Heart right ventricle (tissue), 16 donors: Measurements from ENCODE around the gene FCMR. TPM values are rescaled to one million over a fixed set of nuclear protein-coding genes. Genes with fewer than 3 reads are reported as not detected.

ENCODE experiments used
- ATAC-seq, 8 donors: fragments of 200-7000 bp; cut with Tn5 transposase; one replicate each; pipeline ENCODE4 v1.9.1; 2020; ENCODE audit warnings: mild to moderate bottlenecking in 8 of 8, moderate library complexity in 8 of 8, moderate number of reproducible peaks in 1 of 8
- DNase-seq, 2 donors: peaks; one replicate each; pipeline ENCODE4 v3.0.0-alpha.2; 2020
- H3K27ac ChIP-seq, 10 donors: fragments of 200-600 bp; sonication (generic) in 2 of 10; one replicate each; pipeline versions ENCODE4 v1.5.0 to v1.8.0; 2020 to 2022; ENCODE audit warnings: mild to moderate bottlenecking in 3 of 10
- H3K27me3 ChIP-seq, 7 donors: fragments of 200-600 bp; one replicate each; pipeline ENCODE4 v1.8.0; 2021 to 2022; ENCODE audit warnings: mild to moderate bottlenecking in 2 of 7
- H3K36me3 ChIP-seq, 9 donors: fragments of 200-600 bp; sonication (generic) in 1 of 9; one replicate each; pipeline versions ENCODE4 v1.5.0 to v1.8.0; 2020 to 2022; ENCODE audit warnings: mild to moderate bottlenecking in 2 of 9
- H3K4me1 ChIP-seq, 9 donors: fragments of 200-600 bp; sonication (generic) in 1 of 9; one replicate each; pipeline versions ENCODE4 v1.5.0 to v1.8.0; 2020 to 2022; ENCODE audit warnings: mild to moderate bottlenecking in 4 of 9
- H3K4me3 ChIP-seq, 10 donors: fragments of 200-600 bp; sonication (generic) in 2 of 10; one replicate each; pipeline versions ENCODE4 v1.5.0 to v1.8.0; 2020 to 2022; ENCODE audit warnings: mild to moderate bottlenecking in 7 of 10, moderate library complexity in 2 of 10
- H3K9me3 ChIP-seq, 11 donors: fragments of 200-600 bp in 10 of 11; sonication (generic) in 2 of 11; one replicate each; pipeline versions ENCODE4 v1.5.0 to v1.8.0; 2013 to 2022; ENCODE audit warnings: mild to moderate bottlenecking in 2 of 11, control low read depth in 1 of 11, moderate library complexity in 1 of 11
- WGBS, 2 donors: extraction: QIAGEN DNeasy Blood & Tissue Kit; methylation state at CpG; one replicate each; pipeline ENCODE4 v1.1.7; 2013; ENCODE audit warnings: inconsistent platforms in 1 of 2; 5-methylcytosine and 5-hydroxymethylcytosine counted together
- intact Hi-C, 10 donors: fragments of 100-400 bp; cut with DNase I; formaldehyde crosslinking; loops; one replicate each; pipeline versions ENCODE4 v1.11.1 to v1.14.2; 2022
- polyA plus RNA-seq, 2 donors: library from polyadenylated mRNA; stranded (reverse); fragments of 200-250 nt; gene quantifications; one replicate each; pipeline ENCODE4 v1.2.3, GENCODE V29; 2013
- total RNA-seq, 10 donors: library from RNA; stranded (reverse); fragmentation: NEBNext Ultra II Directional in 3 of 10; extraction: Animal tissue kit (Norgen Biotek cat#: 25700) in 3 of 10; gene quantifications; one replicate each; pipeline versions ENCODE4 v1.2.1 to v1.2.4, GENCODE V29; 2021 to 2023
- TF ChIP-seq, protein P1 (sequence below), 9 donors: fragments of 200-600 bp; sonication (generic) in 2 of 9; IDR thresholded peaks; one replicate each; pipeline versions ENCODE4 v1.5.0 to v1.8.0; 2021 to 2022; ENCODE audit warnings: antibody characterized with exemption in 9 of 9, mild to moderate bottlenecking in 5 of 9, moderate library complexity in 1 of 9
- donor health status: Arrhythmogenic right ventricular cardiomyopathy.
- donor health status: ischemic (EF 13 %, LVEDD 7.1; RV severe dilation, severe dysfunction).
- donor health status: healthy with polysubstance abuse.
- donor health status: DM: no; HTN: yes; CAD: no.
- donor health status: DM: no; HTN: no; CAD: no.
- donor health status: ischemic (EF 25% LVEDD 6.9; RV normal size, moderate dysfunction).
- donor health status: ischemic (EF 25% LVEDD 5.7; RV mildly dilated, moderate dysfunction).
- donor health status: healthy.
- donor health status: DM: yes; HTN: yes; CAD: no.
- donor health status: Ischemic cardiomyopathy.
- donor health status: ischemic (EF 35%, LVEDD 5.7; RV mildly dilated, moderate dysfunction).
- donor health status: nonischemic (EF 11% LVEDD 7.7; RV severe dilation, severe dysfunction).
- donor health status: DM: yes; HTN: yes; CAD: no.
- donor health status: PGD.
- donor health status: ischemic (EF 29% LVEDD 5.4; RV normal size, mild dysfunction).
- donor health status: nonischemic (EF 23%, LVEDD 6.1; RV moderate dilation, normal function).

FCMR gene
- total and polyA plus RNA-seq, 12 donors = 0.37 to 13.4 (median 3.5) TPM

DNA sequence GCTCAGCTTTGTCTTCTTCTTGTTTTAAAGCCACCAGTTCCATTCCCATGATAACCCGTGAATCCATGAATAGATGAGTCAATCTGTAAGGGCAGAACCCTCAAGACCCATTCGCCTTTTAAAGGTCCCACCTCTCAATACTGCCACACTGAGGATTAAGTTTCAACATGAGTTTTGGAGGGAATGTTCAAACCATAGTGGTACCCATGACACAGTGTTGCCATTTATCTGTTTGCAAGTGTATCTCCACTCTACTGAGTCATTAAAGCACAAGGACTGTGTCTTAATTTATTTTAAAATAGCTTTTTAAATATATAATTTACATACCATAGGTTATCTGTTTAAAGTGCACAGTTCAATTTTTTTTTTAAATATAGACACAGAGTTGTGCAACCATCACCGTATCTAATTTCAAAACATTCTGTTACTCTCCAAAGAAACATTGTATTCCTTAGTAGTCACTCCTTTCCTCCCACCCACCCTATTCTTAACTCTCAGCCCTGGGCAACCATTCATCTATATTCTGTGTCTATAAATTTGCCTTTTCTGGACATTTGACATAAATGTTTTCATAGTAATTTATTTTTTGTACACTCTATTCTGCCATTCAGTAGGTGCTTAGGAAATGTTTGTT lies 29.3 kb downstream of the FCMR start:
- Histone ChIP-seq H3K27ac (no peak overlapping the region), H3K4me1 (peaks cover 0 to 23% (median 8%) of the 10 kb centered on the region in 9 donors), H3K4me3 (no peak overlapping the region), H3K27me3 (peaks cover 0 to 12% (median under 1%) of the 10 kb centered on the region in 7 donors), H3K36me3 (no peaks in the 10 kb centered on the region), H3K9me3 (no peaks in the 10 kb centered on the region)
- DNase-seq = no peak
- ATAC-seq = no peak
- intact Hi-C loops = no loop called here
- TF ChIP-seq, protein P1, sequence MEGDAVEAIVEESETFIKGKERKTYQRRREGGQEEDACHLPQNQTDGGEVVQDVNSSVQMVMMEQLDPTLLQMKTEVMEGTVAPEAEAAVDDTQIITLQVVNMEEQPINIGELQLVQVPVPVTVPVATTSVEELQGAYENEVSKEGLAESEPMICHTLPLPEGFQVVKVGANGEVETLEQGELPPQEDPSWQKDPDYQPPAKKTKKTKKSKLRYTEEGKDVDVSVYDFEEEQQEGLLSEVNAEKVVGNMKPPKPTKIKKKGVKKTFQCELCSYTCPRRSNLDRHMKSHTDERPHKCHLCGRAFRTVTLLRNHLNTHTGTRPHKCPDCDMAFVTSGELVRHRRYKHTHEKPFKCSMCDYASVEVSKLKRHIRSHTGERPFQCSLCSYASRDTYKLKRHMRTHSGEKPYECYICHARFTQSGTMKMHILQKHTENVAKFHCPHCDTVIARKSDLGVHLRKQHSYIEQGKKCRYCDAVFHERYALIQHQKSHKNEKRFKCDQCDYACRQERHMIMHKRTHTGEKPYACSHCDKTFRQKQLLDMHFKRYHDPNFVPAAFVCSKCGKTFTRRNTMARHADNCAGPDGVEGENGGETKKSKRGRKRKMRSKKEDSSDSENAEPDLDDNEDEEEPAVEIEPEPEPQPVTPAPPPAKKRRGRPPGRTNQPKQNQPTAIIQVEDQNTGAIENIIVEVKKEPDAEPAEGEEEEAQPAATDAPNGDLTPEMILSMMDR (IDR thresholded peaks at IDR 0.05) = no peak
- 83 to 89% methylated on average over 3 of the region's 3 CpGs for WGBS, 2 donors

DNA sequence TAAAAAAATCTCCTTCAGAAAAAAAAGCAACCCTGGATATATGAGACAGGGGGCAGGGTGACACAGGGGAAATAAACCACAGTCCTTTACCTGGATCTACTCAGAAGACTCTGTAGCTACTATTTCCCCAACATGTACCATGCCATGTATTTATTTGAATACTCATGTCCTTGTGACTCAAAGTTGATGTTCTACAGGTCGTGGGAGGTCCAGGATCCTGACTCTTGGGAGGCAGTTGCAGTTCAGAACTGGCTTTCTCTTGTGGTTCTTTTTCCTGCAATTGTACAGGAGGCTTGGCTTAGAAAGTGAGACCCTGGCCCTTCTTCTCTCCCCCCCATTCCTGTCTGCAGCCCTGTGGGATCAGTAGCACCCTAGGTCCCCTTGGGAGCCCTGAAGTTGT lies 30.3 kb downstream of the FCMR start:
- WGBS, 2 donors = 73 to 88% methylated on average over 1 of the region's 1 CpG
- Histone ChIP-seq H3K4me3 (no peak overlapping the region), H3K27me3 (peaks cover 0 to 20% (median 4%) of the 10 kb centered on the region in 7 donors), H3K9me3 (no peaks in the 10 kb centered on the region), H3K4me1 (peaks cover 0 to 23% (median 8%) of the 10 kb centered on the region in 9 donors), H3K36me3 (no peaks in the 10 kb centered on the region), H3K27ac (peak overlapping the region in 1 of 10 donors; percentile 50)
- DNase-seq = no peak
- intact Hi-C loops = no loop called here
- ATAC-seq = no peak
- TF ChIP-seq, protein P1 (IDR thresholded peaks at IDR 0.05) = no peak

DNA sequence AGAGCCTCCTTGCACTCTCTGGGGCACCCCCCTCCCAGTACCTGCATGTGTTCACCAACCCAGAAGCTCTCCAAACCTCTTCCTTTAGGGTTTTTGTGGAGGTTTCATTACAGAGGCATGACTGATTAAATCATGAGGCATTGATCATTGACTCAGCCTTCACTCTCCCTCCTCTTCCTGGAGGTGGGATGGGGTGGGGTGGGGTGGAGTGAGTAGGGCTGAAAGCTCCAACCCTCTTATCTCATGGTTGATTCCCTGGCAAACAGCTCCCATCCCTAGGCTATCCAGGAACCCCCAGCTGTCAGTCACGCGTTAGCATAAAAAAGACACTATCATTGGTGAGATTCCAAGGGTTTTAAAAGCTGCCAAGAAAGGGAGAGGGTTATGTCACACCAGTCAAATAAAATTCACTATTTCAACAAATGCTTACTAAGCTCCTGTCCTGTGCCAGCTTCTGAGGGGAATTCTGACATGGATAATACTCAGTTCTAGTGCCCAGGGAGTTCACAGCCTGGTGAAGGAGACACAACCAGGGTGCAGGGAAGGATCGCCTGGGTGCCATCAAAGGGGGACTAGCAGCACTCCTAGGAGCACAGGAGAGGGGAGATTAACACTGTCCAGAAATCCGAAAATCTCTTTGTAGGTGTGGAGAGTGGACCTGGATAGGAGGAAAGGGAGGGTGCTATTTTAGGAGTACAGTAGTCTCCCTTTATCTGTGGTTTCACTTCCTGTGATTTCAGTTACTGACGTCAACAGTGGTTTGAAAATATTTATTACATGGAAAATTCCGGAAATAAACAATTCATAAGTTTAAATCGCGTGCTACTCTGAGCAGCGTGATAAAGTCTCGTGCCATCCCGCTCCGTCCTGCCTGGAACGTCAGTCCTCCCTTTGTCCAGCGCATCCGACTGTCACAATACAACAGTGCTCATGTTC lies 31.3 kb downstream of the FCMR start:
- ATAC-seq = peak in 7 of 8 donors; percentile 47 to 83 (median 64)
- intact Hi-C loops = no loop called here
- Histone ChIP-seq H3K4me3 (peak overlapping the region in 1 of 10 donors; percentile 20), H3K4me1 (peaks cover 0 to 23% (median 8%) of the 10 kb centered on the region in 9 donors), H3K9me3 (no peaks in the 10 kb centered on the region), H3K27me3 (peaks cover 0 to 20% (median 4%) of the 10 kb centered on the region in 7 donors), H3K36me3 (no peaks in the 10 kb centered on the region), H3K27ac (peak overlapping the region in 1 of 10 donors; percentile 58)
- TF ChIP-seq, protein P1 (IDR thresholded peaks at IDR 0.05) = no peak
- DNase-seq = no peak
- 39 to 53% methylated on average over 15 of the region's 15 CpGs for WGBS, 2 donors

DNA sequence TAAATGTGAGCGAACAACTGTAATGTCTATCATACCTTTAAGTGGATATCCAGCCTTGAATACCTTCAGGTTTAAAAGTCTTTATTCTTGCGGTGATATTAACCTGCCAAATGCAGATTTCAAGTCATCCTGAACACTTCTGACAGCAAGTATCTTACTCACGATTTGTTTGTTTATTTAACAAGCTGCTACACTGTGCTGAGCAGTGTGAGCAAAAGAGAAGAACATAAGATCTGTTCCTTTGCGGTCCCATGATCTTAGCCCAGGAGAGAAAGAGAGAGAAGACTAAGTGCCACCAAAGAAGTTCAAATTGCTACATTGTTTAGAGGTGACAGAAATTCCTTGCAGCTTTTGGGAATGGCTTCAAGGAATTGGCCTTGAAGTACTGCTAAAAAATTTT lies 34.0 kb downstream of the FCMR start:
- Histone ChIP-seq H3K4me3 (no peak overlapping the region), H3K9me3 (no peaks in the 10 kb centered on the region), H3K4me1 (peaks cover 0 to 30% (median 8%) of the 10 kb centered on the region in 9 donors), H3K27ac (no peak overlapping the region), H3K27me3 (peaks cover 0 to 20% (median 4%) of the 10 kb centered on the region in 7 donors), H3K36me3 (no peaks in the 10 kb centered on the region)
- intact Hi-C loops = no loop called here
- DNase-seq (no peak), ATAC-seq (no peak)
- WGBS, 2 donors = 80 to 83% methylated on average over 4 of the region's 4 CpGs
- TF ChIP-seq, protein P1 (IDR thresholded peaks at IDR 0.05) = no peak
